NB4 (cell line): ENCODE results near the gene JMJD7.
"Not testable (repeated sequence)": the region's sequence is repeated elsewhere in the genome, so short reads cannot be mapped to it uniquely, and the experiment has no call there.

Experiments
- DNase-seq: peaks from one replicate; pipeline ENCODE4 v3.0.0; 2010; ENCODE audit warnings: low read depth
- H3K4me3 ChIP-seq: one replicate; pipeline ENCODE4 v1.5.1; 2011; ENCODE audit warnings: mild to moderate bottlenecking, low read depth, low read length, moderate library complexity
- CTCF ChIP-seq: IDR thresholded peaks from one replicate; pipeline ENCODE4 v1.5.1; 2012; ENCODE audit warnings: low read depth, low read length
- MAX ChIP-seq: IDR thresholded peaks from 2 replicates; pipeline ENCODE4 v1.6.1; 2011; ENCODE audit warnings: low read depth, low read length
- MYC ChIP-seq: IDR thresholded peaks from 2 replicates; pipeline ENCODE4 v1.6.1; 2011; ENCODE audit warnings: low read depth, low read length
- POLR2A ChIP-seq: IDR thresholded peaks from 2 replicates; pipeline ENCODE4 v1.6.1; 2011; ENCODE audit warnings: mild to moderate bottlenecking; ENCODE audit not compliant: insufficient read length; ENCODE audit errors: extremely low read depth

JMJD7 gene

GRCh38 chr15:41827290-41827879 is 507 bp upstream of the JMJD7 start:
- no peak for DNase-seq
- peak overlapping the region; percentile 51 for H3K4me3 ChIP-seq
- TF ChIP-seq POLR2A (no peak), MYC (no peak), MAX (no peak), CTCF (no peak)

GRCh38 chr15:41828807-41829141 is 882 bp downstream of the JMJD7 start:
- no peak for TF ChIP-seq MAX
- no peak for TF ChIP-seq MYC
- no peak for TF ChIP-seq CTCF
- TF ChIP-seq POLR2A = no peak

GRCh38 chr15:41829959-41830646 is 2.2 kb downstream of the JMJD7 start:
- no peak for DNase-seq
- TF ChIP-seq MYC (no peak), MAX (no peak), POLR2A (no peak), CTCF (no peak)
- H3K4me3 ChIP-seq = no peak overlapping the region

More at GRCh38 chr15:41828807-41829141, 882 bp downstream of the JMJD7 start:
- H3K4me3 ChIP-seq = peak overlapping the region; percentile 74
- no peak for DNase-seq

GRCh38 chr15:41831291-41831690 is 3.4 kb downstream of the JMJD7 start:
- DNase-seq = peak; percentile 45

GRCh38 chr15:41832208-41832607 is 4.3 kb downstream of the JMJD7 start:
- no peak for DNase-seq
- TF ChIP-seq CTCF (no peak), MAX (no peak), MYC (no peak), POLR2A (no peak)
- H3K4me3 ChIP-seq = no peak overlapping the region

More at GRCh38 chr15:41831291-41831690, 3.4 kb downstream of the JMJD7 start:
- not testable (repeated sequence) for H3K4me3 ChIP-seq

- no peak overlapping the region for H3K4me3 ChIP-seq
- no peak for DNase-seq
- TF ChIP-seq MAX (no peak), POLR2A (no peak), CTCF (no peak), MYC (no peak)
Observed at GRCh38 chr15:41832875-41833274, 5.0 kb downstream of the JMJD7 start.
